AG04449 (cell line): Measurements from ENCODE around the gene SELPLG.
"Not testable (repeated sequence)": the region's sequence is repeated elsewhere in the genome, so short reads cannot be mapped to it uniquely, and the experiment has no call there.

ENCODE experiments used
- CTCF ChIA-PET: fragments of 350-600 bp; formaldehyde crosslinking; extraction: SDS; loops from one replicate; lab custom pipeline; 2021; ENCODE audit warnings: antibody characterized with exemption; lab: Yijun Ruan, JAX
- POLR2A ChIA-PET: fragments of 400-600, 350-600 bp; formaldehyde crosslinking; extraction: SDS; loops from one replicate; lab custom pipeline; 2020; ENCODE audit warnings: antibody characterized with exemption, inconsistent platforms; lab: Yijun Ruan, JAX
- DNase-seq: peaks from one replicate; pipeline ENCODE4 v3.0.0-alpha.2; 2010; ENCODE audit warnings: low read depth, low spot score
- H3K4me3 ChIP-seq: 2 replicates; pipeline ENCODE4 v1.5.1; 2011; ENCODE audit warnings: low read depth, mild to moderate bottlenecking, control low read depth, low read length
- CTCF ChIP-seq: IDR thresholded peaks from one replicate; pipeline ENCODE4 v1.5.1; 2011; ENCODE audit warnings: mild to moderate bottlenecking, moderate library complexity, low read length, control low read depth, inconsistent platforms; ENCODE audit not compliant: insufficient read depth; ENCODE audit errors: missing control alignments

The SELPLG gene

GRCh38 chr12:108663324-108664015 lies 29.8 kb upstream of the SELPLG start:
- POLR2A ChIA-PET = interaction anchor here (1.2 kb wide), 1 partner anchor 67 kb away, joined by 3 read pairs; no protein-coding TSS in a partner anchor
- no peak for DNase-seq

GRCh38 chr12:108658115-108658514 lies 24.4 kb upstream of the SELPLG start:
- POLR2A ChIA-PET, H3K4me3 ChIP-seq, DNase-seq: not testable (repeated sequence)
- CTCF ChIA-PET = interaction anchor here (0.9 to 1.8 kb wide), 4 partner anchors 12 to 293 kb away, joined by 3 to 13 read pairs (median 5); no protein-coding TSS in a partner anchor

More at GRCh38 chr12:108663324-108664015, 29.8 kb upstream of the SELPLG start:
- no peak for TF ChIP-seq CTCF
- CTCF ChIA-PET = interaction anchor here (0.7 to 8.9 kb wide), 35 partner anchors 8 to 431 kb away, joined by 3 to 81 read pairs (median 8); partner anchors contain the start of genes ALKBH2 and CORO1C
- H3K4me3 ChIP-seq = no peak overlapping the region

- DNase-seq = no peak
- H3K4me3 ChIP-seq = no peak overlapping the region
- ChIA-PET POLR2A (no interaction called here), CTCF (interaction anchor here (1.8 kb wide), 1 partner anchor 16 kb away, joined by 7 read pairs; no protein-coding TSS in a partner anchor)
- TF ChIP-seq CTCF = no peak
These were observed 23.5 kb upstream of the SELPLG start for GRCh38 chr12:108657130-108657745.

- CTCF ChIA-PET, H3K4me3 ChIP-seq, POLR2A ChIA-PET, DNase-seq: not testable (repeated sequence)
These were observed 22.6 kb upstream of the SELPLG start for GRCh38 chr12:108656247-108656646.

- DNase-seq, POLR2A ChIA-PET, H3K4me3 ChIP-seq, CTCF ChIA-PET: not testable (repeated sequence)
These were observed 22.1 kb upstream of the SELPLG start for GRCh38 chr12:108655812-108656175.

GRCh38 chr12:108654622-108655021 lies 20.9 kb upstream of the SELPLG start:
- H3K4me3 ChIP-seq, POLR2A ChIA-PET, DNase-seq: not testable (repeated sequence)
- CTCF ChIA-PET = interaction anchor here (1.0 to 3.6 kb wide), 2 partner anchors 10 to 37 kb away, joined by 10 to 13 read pairs; no protein-coding TSS in a partner anchor

- H3K4me3 ChIP-seq = no peak overlapping the region
- POLR2A ChIA-PET = no interaction called here
- CTCF ChIA-PET = interaction anchor here (1.2 to 4.2 kb wide), 6 partner anchors 10 to 297 kb away, joined by 3 to 37 read pairs (median 7); no protein-coding TSS in a partner anchor
- TF ChIP-seq CTCF = no peak
- DNase-seq = no peak
These were observed 20.2 kb upstream of the SELPLG start for GRCh38 chr12:108653922-108654321.

- no peak for DNase-seq
- CTCF ChIA-PET = interaction anchor here (0.6 to 4.2 kb wide), 7 partner anchors 10 to 298 kb away, joined by 3 to 37 read pairs (median 6); no protein-coding TSS in a partner anchor
- POLR2A ChIA-PET = no interaction called here
- no peak overlapping the region for H3K4me3 ChIP-seq
- no peak for TF ChIP-seq CTCF
These were observed 19.4 kb upstream of the SELPLG start for GRCh38 chr12:108653082-108653516.
